Keratinocyte (primary cell): ENCODE measurements around the gene CAND2. TPM values are rescaled to one million over a fixed set of nuclear protein-coding genes. Genes with fewer than 3 reads are reported as not detected.

ENCODE experiments used
- DNase-seq: peaks from one replicate; pipeline ENCODE4 v3.0.0-alpha.2; 2011; ENCODE audit warnings: low read depth, missing footprints, low spot score
- FAIRE-seq: peaks from 2 replicates; lab custom pipeline; 2011; peaks lifted over from hg19 to GRCh38; lab: Jason Lieb, UNC
- H2AFZ ChIP-seq: 2 replicates; pipeline ENCODE4 v1.6.0; 2012; ENCODE audit warnings: low read length, control low read depth, inconsistent platforms; ENCODE audit not compliant: control insufficient read depth
- H3K27ac ChIP-seq: 2 replicates; pipeline ENCODE4 v1.5.1; 2011; ENCODE audit warnings: low read length; ENCODE audit not compliant: control insufficient read depth, insufficient read depth
- H3K27me3 ChIP-seq: 3 replicates; pipeline ENCODE4 v1.6.0; 2011; ENCODE audit warnings: low read length; ENCODE audit not compliant: control insufficient read depth, insufficient read depth; ENCODE audit errors: extremely low read depth
- H3K36me3 ChIP-seq, 2 experiments: 2 replicates in 1 of 2; 3 replicates in 1 of 2; pipeline ENCODE4 v1.5.1; 2011; ENCODE audit warnings: low read length in 2 of 2, mild to moderate bottlenecking in 1 of 2; ENCODE audit not compliant: control insufficient read depth in 2 of 2, insufficient read depth in 2 of 2; ENCODE audit errors: extremely low read depth in 1 of 2
- H3K4me1 ChIP-seq: 3 replicates; pipeline ENCODE4 v1.5.1; 2011; ENCODE audit warnings: low read length; ENCODE audit not compliant: control insufficient read depth, insufficient read depth; ENCODE audit errors: extremely low read depth
- H3K4me2 ChIP-seq: 3 replicates; pipeline ENCODE4 v1.6.0; 2011; ENCODE audit warnings: low read depth, low read length; ENCODE audit not compliant: control insufficient read depth, insufficient read depth; ENCODE audit errors: extremely low read depth
- H3K4me3 ChIP-seq, 3 experiments: fragments of 200-600 bp in 1 of 3; sonication (generic) in 1 of 3; 2 replicates in 2 of 3; 3 replicates in 1 of 3; pipeline ENCODE4 v1.5.1; 2011 to 2016; ENCODE audit warnings: low read length in 3 of 3, mild to moderate bottlenecking in 3 of 3, control low read depth in 2 of 3, inconsistent platforms in 1 of 3, low read depth in 1 of 3, mixed read lengths in 1 of 3, mixed run types in 1 of 3, moderate library complexity in 1 of 3; ENCODE audit not compliant: control insufficient read depth in 2 of 3, insufficient read depth in 2 of 3; ENCODE audit errors: extremely low read depth in 1 of 3
- H3K79me2 ChIP-seq: 2 replicates; pipeline ENCODE4 v1.6.0; 2012; ENCODE audit warnings: low read length; ENCODE audit not compliant: control insufficient read depth, insufficient read depth
- H3K9ac ChIP-seq: 3 replicates; pipeline ENCODE4 v1.6.0; 2011; ENCODE audit warnings: low read length; ENCODE audit not compliant: control insufficient read depth, insufficient read depth; ENCODE audit errors: extremely low read depth
- H3K9me1 ChIP-seq: 3 replicates; pipeline ENCODE4 v1.6.0; 2011; ENCODE audit warnings: low read length; ENCODE audit not compliant: control insufficient read depth, insufficient read depth; ENCODE audit errors: extremely low read depth
- H3K9me3 ChIP-seq: 2 replicates; pipeline ENCODE4 v1.5.1; 2012; ENCODE audit warnings: low read depth, low read length; ENCODE audit not compliant: control insufficient read depth
- H4K20me1 ChIP-seq: 3 replicates; pipeline ENCODE4 v1.6.0; 2011; ENCODE audit warnings: low read length; ENCODE audit not compliant: control insufficient read depth, insufficient read depth; ENCODE audit errors: extremely low read depth
- EZH2 ChIP-seq: IDR thresholded peaks from one replicate; pipeline ENCODE4 v1.6.1; 2012; ENCODE audit warnings: inconsistent platforms, mild to moderate bottlenecking, low read length, moderate library complexity
- dilution Hi-C: fragments of 300-500 bp; cut with MboI; formaldehyde crosslinking; loops from one replicate; pipeline ENCODE4 v1.7.0; 2020; ENCODE audit warnings: low sequenced_read_pairs; ENCODE audit not compliant: extremely low pct_ligation_motif_present
- polyA plus RNA-seq, 5 experiments: library from polyadenylated mRNA; depleted of rRNA in 3 of 5; stranded (reverse) in 3 of 5; stranded (forward) in 1 of 5; unstranded in 1 of 5; fragments of >200 nt; gene quantifications; 1 replicate in 1 of 5; 2 replicates in 3 of 5; 3 replicates in 1 of 5; pipeline versions ENCODE4 v1.2.1 to v1.2.3, GENCODE V29; 2011 to 2012; ENCODE audit warnings: missing spikeins in 2 of 5, low read depth in 1 of 5, low replicate concordance in 1 of 5
- TF ChIP-seq, protein P1 (sequence below), 3 experiments: IDR thresholded peaks in 1 of 3; conservative IDR thresholded peaks in 1 of 3; optimal IDR thresholded peaks in 1 of 3; 2 replicates in 2 of 3; 3 replicates in 1 of 3; pipeline versions ENCODE3 to v1.5.1; 2011; ENCODE audit warnings: low read length in 3 of 3, mild to moderate bottlenecking in 3 of 3, moderate library complexity in 2 of 3, control low read depth in 1 of 3, inconsistent platforms in 1 of 3; ENCODE audit not compliant: insufficient read depth in 2 of 3; ENCODE audit errors: extremely low read depth in 1 of 3

The CAND2 gene
- polyA plus RNA-seq, 1 donor (not counting 4 experiments of a cell fraction or from before 2014, with no cell fraction given): 0.05 TPM

DNA sequence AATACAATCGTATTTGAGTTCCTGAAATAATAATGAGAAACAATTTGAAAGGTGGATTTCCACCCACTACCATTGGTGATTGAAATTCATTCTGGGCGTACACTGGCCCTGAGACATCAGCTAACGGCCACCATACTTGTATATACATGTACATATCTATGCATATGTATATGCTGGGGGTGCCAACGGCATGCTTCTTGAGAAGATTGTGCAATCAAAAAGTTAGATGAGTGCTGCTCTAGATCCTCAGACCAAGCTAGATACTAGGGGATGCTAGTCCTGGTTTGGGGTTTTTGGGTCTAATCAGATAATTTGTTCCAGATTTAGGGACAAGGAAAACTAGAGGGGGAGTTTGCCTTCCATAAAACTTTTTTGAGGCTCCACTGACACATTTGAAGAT, 40.3 kb upstream of the CAND2 start:
- Histone ChIP-seq H3K9ac (peak overlapping the region; percentile 61), H3K9me1 (peaks cover 8% of the 10 kb centered on the region), H3K27me3 (no peaks in the 10 kb centered on the region), H3K27ac (peak overlapping the region; percentile 38), H3K4me3 (peak overlapping the region; percentile 82 to 90 (median 87)), H3K9me3 (no peaks in the 10 kb centered on the region), H3K79me2 (peaks cover 73% of the 10 kb centered on the region), H3K4me1 (peaks cover 68% of the 10 kb centered on the region), H2AFZ (no peak overlapping the region), H3K36me3 (peaks cover 1 to 26% of the 10 kb centered on the region in 2 experiments), H3K4me2 (peak overlapping the region; percentile 97), H4K20me1 (peaks cover 23% of the 10 kb centered on the region)
- FAIRE-seq (no peak), DNase-seq (no peak)
- dilution Hi-C loops: no loop called here
- no peak for TF ChIP-seq EZH2
- TF ChIP-seq, protein P1, sequence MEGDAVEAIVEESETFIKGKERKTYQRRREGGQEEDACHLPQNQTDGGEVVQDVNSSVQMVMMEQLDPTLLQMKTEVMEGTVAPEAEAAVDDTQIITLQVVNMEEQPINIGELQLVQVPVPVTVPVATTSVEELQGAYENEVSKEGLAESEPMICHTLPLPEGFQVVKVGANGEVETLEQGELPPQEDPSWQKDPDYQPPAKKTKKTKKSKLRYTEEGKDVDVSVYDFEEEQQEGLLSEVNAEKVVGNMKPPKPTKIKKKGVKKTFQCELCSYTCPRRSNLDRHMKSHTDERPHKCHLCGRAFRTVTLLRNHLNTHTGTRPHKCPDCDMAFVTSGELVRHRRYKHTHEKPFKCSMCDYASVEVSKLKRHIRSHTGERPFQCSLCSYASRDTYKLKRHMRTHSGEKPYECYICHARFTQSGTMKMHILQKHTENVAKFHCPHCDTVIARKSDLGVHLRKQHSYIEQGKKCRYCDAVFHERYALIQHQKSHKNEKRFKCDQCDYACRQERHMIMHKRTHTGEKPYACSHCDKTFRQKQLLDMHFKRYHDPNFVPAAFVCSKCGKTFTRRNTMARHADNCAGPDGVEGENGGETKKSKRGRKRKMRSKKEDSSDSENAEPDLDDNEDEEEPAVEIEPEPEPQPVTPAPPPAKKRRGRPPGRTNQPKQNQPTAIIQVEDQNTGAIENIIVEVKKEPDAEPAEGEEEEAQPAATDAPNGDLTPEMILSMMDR (optimal IDR thresholded peaks at IDR 0.05 in 1 of 3, IDR thresholded peaks at IDR 0.05 in 1 of 3, conservative IDR thresholded peaks at IDR 0.05 in 1 of 3; ENCODE audit: extremely low read depth in 1 of 3, insufficient read depth in 2 of 3, low read length in 3 of 3): no peak

DNA sequence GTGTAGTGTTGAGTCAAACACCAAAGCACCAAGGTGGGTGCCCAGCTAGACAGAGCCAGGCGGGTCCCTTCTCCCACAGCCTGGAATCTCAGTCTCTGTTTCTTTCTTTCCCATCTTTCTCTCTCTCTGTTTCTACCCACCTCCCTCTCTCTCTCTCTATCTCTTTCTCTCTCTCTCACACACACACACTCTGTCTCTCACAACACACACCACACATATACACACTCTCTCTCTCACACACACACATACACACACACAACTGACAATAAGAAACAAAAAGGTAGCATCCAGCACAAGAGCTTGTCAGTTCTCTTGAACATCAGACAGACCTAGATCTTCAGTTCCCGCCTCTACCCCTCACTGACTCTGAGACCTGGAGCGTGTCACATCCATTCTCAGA, 39.8 kb upstream of the CAND2 start:
- dilution Hi-C loops: no loop called here
- H3K4me1 ChIP-seq: peaks cover 67% of the 10 kb centered on the region
- no peak for DNase-seq
- H3K4me3 ChIP-seq: peak overlapping the region; percentile 82 to 90 (median 87)
- H3K9ac ChIP-seq: peak overlapping the region; percentile 61
- peak overlapping the region; percentile 38 for H3K27ac ChIP-seq
- TF ChIP-seq EZH2: no peak
- TF ChIP-seq, protein P1 (optimal IDR thresholded peaks at IDR 0.05 in 1 of 3, IDR thresholded peaks at IDR 0.05 in 1 of 3, conservative IDR thresholded peaks at IDR 0.05 in 1 of 3; ENCODE audit: extremely low read depth in 1 of 3, insufficient read depth in 2 of 3, low read length in 3 of 3): no peak
- H3K9me3 ChIP-seq: no peaks in the 10 kb centered on the region
- H3K9me1 ChIP-seq: peaks cover 8% of the 10 kb centered on the region
- no peak overlapping the region for H2AFZ ChIP-seq
- no peaks in the 10 kb centered on the region for H3K27me3 ChIP-seq
- H3K79me2 ChIP-seq: peaks cover 71% of the 10 kb centered on the region
- FAIRE-seq: no peak
- H4K20me1 ChIP-seq: peaks cover 23% of the 10 kb centered on the region
- H3K4me2 ChIP-seq: peak overlapping the region; percentile 97
- peaks cover 1 to 25% of the 10 kb centered on the region in 2 experiments for H3K36me3 ChIP-seq
